Right atrium auricular region (tissue), 2 donors: ENCODE measurements around the gene BACH1. TPM values are rescaled to one million over a fixed set of nuclear protein-coding genes. Genes with fewer than 3 reads are reported as not detected.

Experiments used
- DNase-seq: peaks from one replicate; pipeline ENCODE4 v3.0.0-alpha.2; 2019; ENCODE audit warnings: low spot score
- H3K27ac ChIP-seq, 2 donors: fragments of 200-600 bp; sonication (generic); 1 replicate in 1 of 2; 2 replicates in 1 of 2; pipeline ENCODE4 v1.5.1; 2016 to 2019
- H3K27me3 ChIP-seq, 2 donors: fragments of 200-600 bp; sonication (generic); one replicate each; pipeline versions ENCODE4 v1.5.1 to v1.6.0; 2017 to 2019
- H3K36me3 ChIP-seq: fragments of 200-600 bp; sonication (generic); one replicate; pipeline ENCODE4 v1.5.1; 2016
- H3K4me1 ChIP-seq, 2 donors: fragments of 200-600 bp; sonication (generic); one replicate each; pipeline versions ENCODE4 v1.5.1 to v1.6.0; 2017 to 2019
- H3K4me3 ChIP-seq, 2 donors: fragments of 200-600 bp; sonication (generic); 1 replicate in 1 of 2; 2 replicates in 1 of 2; pipeline ENCODE4 v1.5.1; 2017 to 2019; ENCODE audit warnings: mild to moderate bottlenecking in 1 of 2, moderate library complexity in 1 of 2
- H3K9me3 ChIP-seq, 2 donors: fragments of 200-600 bp; sonication (generic); one replicate each; pipeline ENCODE4 v1.5.1; 2019
- total RNA-seq, 2 donors: library from RNA; depleted of rRNA; stranded (reverse); fragments of >200 nt; gene quantifications; one replicate each; pipeline ENCODE4 v1.1.0, GENCODE V29; 2016
- TF ChIP-seq, protein P1 (sequence below), 2 donors: fragments of 200-600 bp; sonication (generic); IDR thresholded peaks; one replicate each; pipeline ENCODE4 v1.5.1; 2019; ENCODE audit warnings: antibody characterized with exemption in 2 of 2

The BACH1 gene
- total RNA-seq, 2 donors from 2014 or later, result 16.0 to 31.2 TPM

DNA sequence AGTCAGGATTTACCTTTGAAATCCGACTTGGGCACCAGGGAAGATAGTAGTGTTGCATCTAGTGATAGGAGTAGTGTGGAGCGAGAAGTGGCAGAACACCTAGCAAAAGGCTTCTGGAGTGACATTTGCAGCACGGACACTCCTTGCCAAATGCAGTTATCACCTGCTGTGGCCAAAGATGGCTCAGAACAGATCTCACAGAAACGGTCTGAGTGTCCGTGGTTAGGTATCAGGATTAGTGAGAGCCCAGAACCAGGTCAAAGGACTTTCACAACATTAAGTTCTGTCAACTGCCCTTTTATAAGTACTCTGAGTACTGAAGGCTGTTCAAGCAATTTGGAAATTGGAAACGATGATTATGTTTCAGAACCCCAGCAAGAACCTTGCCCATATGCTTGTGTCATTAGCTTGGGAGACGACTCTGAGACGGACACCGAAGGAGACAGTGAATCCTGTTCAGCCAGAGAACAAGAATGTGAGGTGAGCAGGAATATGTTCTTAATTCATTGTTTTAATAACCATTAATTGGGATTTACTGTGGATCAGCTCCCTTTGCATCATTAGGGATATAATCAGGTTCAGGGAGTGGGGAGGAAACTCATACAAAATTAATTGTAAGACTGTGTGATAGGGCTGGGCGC, 28.3 kb downstream of the BACH1 start:
- Histone ChIP-seq H3K27ac (no peak overlapping the region), H3K4me3 (no peak overlapping the region), H3K27me3 (no peaks in the 10 kb centered on the region), H3K4me1 (peaks cover 0 to 4% of the 10 kb centered on the region in 2 donors), H3K36me3 (peaks cover 35% of the 10 kb centered on the region), H3K9me3 (no peaks in the 10 kb centered on the region)
- no peak for DNase-seq
- TF ChIP-seq, protein P1, sequence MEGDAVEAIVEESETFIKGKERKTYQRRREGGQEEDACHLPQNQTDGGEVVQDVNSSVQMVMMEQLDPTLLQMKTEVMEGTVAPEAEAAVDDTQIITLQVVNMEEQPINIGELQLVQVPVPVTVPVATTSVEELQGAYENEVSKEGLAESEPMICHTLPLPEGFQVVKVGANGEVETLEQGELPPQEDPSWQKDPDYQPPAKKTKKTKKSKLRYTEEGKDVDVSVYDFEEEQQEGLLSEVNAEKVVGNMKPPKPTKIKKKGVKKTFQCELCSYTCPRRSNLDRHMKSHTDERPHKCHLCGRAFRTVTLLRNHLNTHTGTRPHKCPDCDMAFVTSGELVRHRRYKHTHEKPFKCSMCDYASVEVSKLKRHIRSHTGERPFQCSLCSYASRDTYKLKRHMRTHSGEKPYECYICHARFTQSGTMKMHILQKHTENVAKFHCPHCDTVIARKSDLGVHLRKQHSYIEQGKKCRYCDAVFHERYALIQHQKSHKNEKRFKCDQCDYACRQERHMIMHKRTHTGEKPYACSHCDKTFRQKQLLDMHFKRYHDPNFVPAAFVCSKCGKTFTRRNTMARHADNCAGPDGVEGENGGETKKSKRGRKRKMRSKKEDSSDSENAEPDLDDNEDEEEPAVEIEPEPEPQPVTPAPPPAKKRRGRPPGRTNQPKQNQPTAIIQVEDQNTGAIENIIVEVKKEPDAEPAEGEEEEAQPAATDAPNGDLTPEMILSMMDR (IDR thresholded peaks at IDR 0.05), result no peak

DNA sequence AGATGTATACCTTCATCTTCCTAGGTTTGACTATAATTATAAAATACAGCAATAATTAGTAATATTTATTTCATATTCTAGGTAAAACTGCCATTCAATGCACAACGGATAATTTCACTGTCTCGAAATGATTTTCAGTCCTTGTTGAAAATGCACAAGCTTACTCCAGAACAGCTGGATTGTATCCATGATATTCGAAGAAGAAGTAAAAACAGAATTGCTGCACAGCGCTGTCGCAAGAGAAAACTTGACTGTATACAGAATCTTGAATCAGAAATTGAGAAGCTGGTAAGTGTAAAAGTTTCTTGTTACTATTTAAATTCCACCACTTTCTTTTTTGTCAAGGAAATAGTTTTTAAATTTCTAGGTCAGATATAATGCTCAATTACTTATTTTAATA, 30.7 kb downstream of the BACH1 start:
- no peak for DNase-seq
- Histone ChIP-seq H3K27ac (no peak overlapping the region), H3K36me3 (peaks cover 22% of the 10 kb centered on the region), H3K4me3 (no peak overlapping the region), H3K9me3 (no peaks in the 10 kb centered on the region), H3K27me3 (no peaks in the 10 kb centered on the region), H3K4me1 (peaks cover 0 to 14% of the 10 kb centered on the region in 2 donors)
- TF ChIP-seq, protein P1 (IDR thresholded peaks at IDR 0.05), result no peak

DNA sequence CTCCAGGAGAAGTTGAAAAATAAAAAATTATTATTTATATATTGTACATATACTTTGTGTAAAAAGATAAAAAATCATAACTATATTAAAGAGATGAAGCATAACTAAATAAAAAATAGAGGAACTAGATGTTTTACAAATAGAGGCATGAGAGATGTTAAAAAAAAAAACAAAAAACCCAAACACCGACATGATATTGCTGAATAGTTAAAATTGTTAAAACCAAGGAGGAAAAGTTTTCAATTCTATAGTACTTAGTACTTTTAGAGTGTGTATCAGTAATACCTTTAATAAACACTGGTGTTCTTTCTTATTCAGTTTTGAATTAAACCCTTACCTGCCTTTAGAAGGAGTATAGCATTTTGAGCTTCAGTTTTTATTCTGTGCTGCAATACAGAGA, 32.1 kb downstream of the BACH1 start:
- H3K27ac ChIP-seq, result no peak overlapping the region

DNA sequence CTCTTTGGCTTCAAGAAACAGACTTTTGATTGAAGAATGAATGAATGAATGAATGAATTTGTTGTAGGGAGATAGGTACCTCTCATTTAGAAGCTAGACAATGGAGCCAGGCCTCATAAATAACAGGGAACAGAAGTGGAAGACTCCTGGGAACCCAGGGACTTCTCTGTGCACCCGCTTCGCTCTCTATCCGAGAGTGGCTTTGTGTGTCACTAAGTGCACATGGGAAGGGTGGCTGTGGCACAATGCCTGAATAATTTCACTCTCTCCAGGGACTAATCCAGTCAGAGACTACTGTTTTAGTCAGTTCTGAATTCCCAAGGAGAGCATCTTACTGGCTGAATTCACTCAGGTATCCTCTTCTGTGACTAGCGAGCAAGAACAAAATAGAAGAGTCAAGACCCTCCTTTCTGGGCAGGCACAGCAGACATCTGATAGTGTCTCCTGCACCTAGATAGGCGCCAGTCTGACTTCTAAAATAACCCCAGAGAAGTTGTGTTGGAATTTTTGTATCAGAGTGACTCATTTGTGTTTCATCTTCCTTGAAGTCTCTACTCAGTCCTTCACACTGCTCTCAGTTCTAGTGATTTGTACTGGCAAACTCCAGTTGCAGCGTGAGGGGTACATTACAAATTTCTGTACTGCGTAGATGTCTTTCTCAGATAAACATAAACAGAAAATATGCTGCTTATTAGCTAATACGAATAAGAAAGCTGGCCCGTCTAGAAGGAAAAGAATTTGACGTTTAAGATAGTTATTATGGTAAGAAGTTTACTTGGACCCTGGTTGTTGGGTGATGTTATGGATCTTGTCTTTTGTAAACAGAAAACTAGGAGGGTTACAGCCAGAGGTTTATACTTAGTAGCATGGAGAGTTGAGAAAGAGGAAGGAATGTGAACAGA, 34.0 kb downstream of the BACH1 start:
- DNase-seq, result no peak
- no peaks in the 10 kb centered on the region for H3K9me3 ChIP-seq
- H3K27ac ChIP-seq, result peak overlapping the region in 1 of 2 donors; percentile 8
- TF ChIP-seq, protein P1 (IDR thresholded peaks at IDR 0.05), result no peak
- peaks cover 13% of the 10 kb centered on the region for H3K36me3 ChIP-seq
- H3K4me3 ChIP-seq, result no peak overlapping the region
- H3K27me3 ChIP-seq, result no peaks in the 10 kb centered on the region
- H3K4me1 ChIP-seq, result peaks cover 0 to 10% of the 10 kb centered on the region in 2 donors

More for the DNA sequence above, 32.1 kb downstream of the BACH1 start:
- H3K9me3 ChIP-seq, result no peaks in the 10 kb centered on the region
- TF ChIP-seq, protein P1 (IDR thresholded peaks at IDR 0.05), result no peak
- H3K27me3 ChIP-seq, result no peaks in the 10 kb centered on the region
- no peak overlapping the region for H3K4me3 ChIP-seq
- H3K4me1 ChIP-seq, result peaks cover 0 to 14% of the 10 kb centered on the region in 2 donors
- H3K36me3 ChIP-seq, result peaks cover 22% of the 10 kb centered on the region
- no peak for DNase-seq

DNA sequence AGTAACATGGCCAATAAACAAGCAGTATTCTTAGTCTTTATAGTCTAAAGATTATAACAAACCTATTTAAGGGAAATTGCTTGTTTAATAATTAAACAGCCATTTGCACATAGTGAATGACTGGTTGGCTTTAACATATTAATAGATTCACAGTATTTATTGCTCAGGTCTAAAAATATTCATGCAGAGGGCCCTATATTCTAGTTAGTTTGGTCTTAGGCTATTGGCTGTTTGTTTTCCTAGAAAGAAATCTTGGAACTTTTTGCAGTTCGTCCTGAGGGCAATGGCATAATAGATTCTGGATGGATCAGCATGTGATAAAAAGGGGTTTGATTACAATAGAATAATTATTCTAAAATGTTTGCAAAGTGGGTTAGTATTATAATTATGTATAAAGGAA, 34.7 kb downstream of the BACH1 start:
- Histone ChIP-seq H3K9me3 (no peaks in the 10 kb centered on the region), H3K4me3 (no peak overlapping the region), H3K4me1 (peaks cover 0 to 10% of the 10 kb centered on the region in 2 donors), H3K36me3 (peaks cover 13% of the 10 kb centered on the region), H3K27ac (no peak overlapping the region), H3K27me3 (no peaks in the 10 kb centered on the region)
- DNase-seq, result no peak
- TF ChIP-seq, protein P1 (IDR thresholded peaks at IDR 0.05), result no peak
